Measurements from ENCODE around the gene TRIM42.

Gene TRIM42

DNA sequence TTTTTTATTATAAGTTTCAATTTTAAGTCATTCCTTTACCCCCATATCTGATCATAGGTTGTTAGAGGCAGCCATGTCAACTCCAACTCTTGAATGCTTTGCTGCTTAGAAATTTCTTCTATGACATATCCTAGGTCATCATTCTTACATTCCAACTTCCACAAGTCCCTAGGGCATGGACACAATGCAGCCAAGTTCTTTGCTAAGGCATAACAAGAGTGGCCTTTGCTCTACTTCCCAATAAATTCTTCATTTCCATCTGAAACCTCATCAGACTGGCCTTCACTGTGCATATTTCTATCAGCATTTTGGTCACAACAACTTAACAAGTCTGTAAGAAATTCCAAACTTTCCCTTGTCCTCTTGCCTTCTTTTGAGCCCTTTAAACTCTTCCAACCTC is 28.5 kb downstream of the TRIM42 start:
- TF ChIP-seq SPI1 (IDR thresholded peaks at IDR 0.05; ENCODE audit: low read depth, low read length): no peak
- no peak for TF ChIP-seq POU2F2 (IDR thresholded peaks at IDR 0.05; ENCODE audit: low read depth, low read length)
- FAIRE-seq (no peak), DNase-seq (ENCODE audit: insufficient read length, low spot score) (no peak)

DNA sequence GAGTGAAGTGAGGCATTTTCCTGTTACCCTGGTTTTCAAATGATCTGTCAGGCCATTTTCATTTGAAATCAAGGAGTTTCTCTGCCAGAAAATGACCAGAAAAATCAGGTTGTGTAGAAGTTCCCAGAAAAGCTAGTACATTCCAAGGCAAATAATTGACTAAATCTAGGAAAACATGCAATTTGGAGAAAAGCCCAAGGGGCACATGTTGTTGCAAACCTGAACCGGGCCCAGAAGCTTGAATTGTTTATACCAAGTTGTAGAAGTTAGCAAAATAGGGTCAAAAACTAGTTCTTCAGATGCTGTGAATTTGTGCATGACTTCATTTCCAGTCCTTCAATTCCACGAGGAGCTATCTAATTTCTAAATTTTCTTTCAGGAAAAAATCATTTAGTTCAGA is 31.0 kb downstream of the TRIM42 start:
- FAIRE-seq (no peak), DNase-seq (ENCODE audit: insufficient read length, low spot score) (no peak)
- no peak for TF ChIP-seq POU2F2 (IDR thresholded peaks at IDR 0.05; ENCODE audit: low read depth, low read length)
- TF ChIP-seq POLR2AphosphoS5 (IDR thresholded peaks at IDR 0.05; ENCODE audit: low read depth, low read length): no peak
- no peak for TF ChIP-seq SPI1 (IDR thresholded peaks at IDR 0.05; ENCODE audit: low read depth, low read length)
- TF ChIP-seq POLR2A (IDR thresholded peaks at IDR 0.05; ENCODE audit: low read depth, low read length): no peak
- no peak for TF ChIP-seq TAF1 (IDR thresholded peaks at IDR 0.05; ENCODE audit: low read depth, low read length)
- no peak for TF ChIP-seq PAX5 (IDR thresholded peaks at IDR 0.05; ENCODE audit: insufficient read depth, low read length, severe bottlenecking)

DNA sequence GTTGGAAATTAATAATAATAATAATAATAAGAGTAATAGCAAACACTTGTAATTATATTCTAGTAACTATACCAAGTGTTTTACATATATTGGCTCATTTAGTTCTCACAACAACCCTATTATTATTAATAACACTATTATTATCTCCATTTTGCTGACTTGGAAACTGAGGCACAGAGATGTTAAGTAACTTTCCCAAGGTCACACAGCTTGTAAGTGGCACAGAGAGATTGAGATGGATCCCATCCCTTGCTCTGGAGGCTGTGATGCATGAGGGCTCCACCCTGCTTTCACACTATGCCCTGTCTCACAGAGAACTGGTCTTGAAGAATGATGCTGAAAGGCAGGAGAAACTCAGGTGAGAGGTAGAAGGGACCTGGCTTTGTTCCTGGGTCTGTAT is 31.9 kb downstream of the TRIM42 start:
- DNase-seq (ENCODE audit: insufficient read length, low spot score) (no peak), FAIRE-seq (no peak)
- TF ChIP-seq POLR2AphosphoS5 (IDR thresholded peaks at IDR 0.05; ENCODE audit: low read depth, low read length) (no peak), POU2F2 (IDR thresholded peaks at IDR 0.05; ENCODE audit: low read depth, low read length) (no peak), SPI1 (IDR thresholded peaks at IDR 0.05; ENCODE audit: low read depth, low read length) (no peak), PAX5 (IDR thresholded peaks at IDR 0.05; ENCODE audit: insufficient read depth, low read length, severe bottlenecking) (no peak), TAF1 (IDR thresholded peaks at IDR 0.05; ENCODE audit: low read depth, low read length) (no peak), POLR2A (IDR thresholded peaks at IDR 0.05; ENCODE audit: low read depth, low read length) (no peak)

DNA sequence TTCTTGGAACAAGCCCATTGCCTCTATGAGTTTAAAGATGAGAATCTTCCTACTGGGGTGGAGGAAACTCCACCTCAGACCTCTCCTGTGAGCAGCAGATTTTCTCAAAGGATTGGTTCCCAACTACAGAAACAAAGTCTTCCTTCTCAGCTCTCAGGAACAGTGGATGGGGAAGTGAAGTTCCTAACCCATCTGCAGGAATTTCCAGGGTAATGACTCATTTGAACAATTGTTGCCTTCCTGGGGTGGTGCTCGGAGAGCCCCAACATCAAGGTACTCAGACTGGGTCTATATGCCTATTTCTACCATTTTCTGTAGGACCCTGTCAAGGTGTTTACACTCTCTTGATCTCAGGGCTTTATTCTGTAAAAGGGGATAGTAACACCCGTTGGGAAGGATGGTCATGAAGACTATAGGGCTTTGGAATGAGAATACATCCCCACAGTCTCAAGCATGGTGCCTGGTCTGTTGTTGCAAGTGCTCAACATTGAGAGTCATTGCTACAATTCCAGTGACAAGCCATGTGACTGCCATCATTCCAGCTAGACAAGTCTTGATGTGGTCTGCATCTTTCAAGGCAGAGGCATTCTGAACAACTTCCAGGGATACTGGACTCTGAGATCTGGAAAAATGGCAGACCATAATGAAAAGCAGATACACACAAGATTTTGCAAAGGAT is 33.0 kb downstream of the TRIM42 start:
- FAIRE-seq (no peak), DNase-seq (ENCODE audit: insufficient read length, low spot score) (no peak)
- TF ChIP-seq PAX5 (IDR thresholded peaks at IDR 0.05; ENCODE audit: insufficient read depth, low read length, severe bottlenecking) (no peak), SPI1 (IDR thresholded peaks at IDR 0.05; ENCODE audit: low read depth, low read length) (no peak), TAF1 (IDR thresholded peaks at IDR 0.05; ENCODE audit: low read depth, low read length) (no peak), POU2F2 (IDR thresholded peaks at IDR 0.05; ENCODE audit: low read depth, low read length) (no peak), POLR2AphosphoS5 (IDR thresholded peaks at IDR 0.05; ENCODE audit: low read depth, low read length) (no peak), POLR2A (IDR thresholded peaks at IDR 0.05; ENCODE audit: low read depth, low read length) (no peak)

DNA sequence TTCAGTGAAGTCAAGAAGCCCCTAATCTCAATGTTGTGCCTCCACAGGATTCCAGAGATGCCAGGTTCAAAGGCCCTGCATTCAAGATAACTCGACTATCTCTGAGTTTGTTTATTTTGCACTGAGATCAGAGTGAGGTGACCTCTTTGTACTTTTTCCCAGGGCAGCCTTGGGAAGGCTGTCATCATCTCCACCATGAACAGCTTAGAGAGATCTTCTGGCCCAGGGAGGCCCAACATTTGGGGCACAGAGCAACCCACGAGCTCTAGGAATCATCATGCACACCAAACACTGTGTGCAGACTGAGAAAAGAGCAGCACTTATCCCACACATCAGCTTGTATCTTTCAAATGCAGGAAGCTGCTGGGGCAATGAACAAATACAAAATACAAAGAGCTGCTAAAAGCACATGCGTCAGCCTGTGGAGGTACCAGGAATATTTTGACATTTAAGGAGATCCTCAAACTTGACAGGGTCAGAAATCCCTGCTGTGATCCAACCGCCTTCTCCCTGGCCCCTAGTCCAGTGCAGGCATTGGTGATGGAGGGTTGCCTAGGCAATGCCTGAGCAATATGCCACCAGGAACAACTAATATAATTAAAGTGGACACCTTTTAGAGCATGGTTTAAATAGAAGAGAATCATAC is 33.6 kb downstream of the TRIM42 start:
- TF ChIP-seq POLR2AphosphoS5 (IDR thresholded peaks at IDR 0.05; ENCODE audit: low read depth, low read length) (no peak), TAF1 (IDR thresholded peaks at IDR 0.05; ENCODE audit: low read depth, low read length) (no peak), PAX5 (IDR thresholded peaks at IDR 0.05; ENCODE audit: insufficient read depth, low read length, severe bottlenecking) (no peak), POU2F2 (IDR thresholded peaks at IDR 0.05; ENCODE audit: low read depth, low read length) (no peak), POLR2A (IDR thresholded peaks at IDR 0.05; ENCODE audit: low read depth, low read length) (no peak), SPI1 (IDR thresholded peaks at IDR 0.05; ENCODE audit: low read depth, low read length) (no peak)
- DNase-seq (ENCODE audit: insufficient read length, low spot score) (no peak), FAIRE-seq (no peak)

DNA sequence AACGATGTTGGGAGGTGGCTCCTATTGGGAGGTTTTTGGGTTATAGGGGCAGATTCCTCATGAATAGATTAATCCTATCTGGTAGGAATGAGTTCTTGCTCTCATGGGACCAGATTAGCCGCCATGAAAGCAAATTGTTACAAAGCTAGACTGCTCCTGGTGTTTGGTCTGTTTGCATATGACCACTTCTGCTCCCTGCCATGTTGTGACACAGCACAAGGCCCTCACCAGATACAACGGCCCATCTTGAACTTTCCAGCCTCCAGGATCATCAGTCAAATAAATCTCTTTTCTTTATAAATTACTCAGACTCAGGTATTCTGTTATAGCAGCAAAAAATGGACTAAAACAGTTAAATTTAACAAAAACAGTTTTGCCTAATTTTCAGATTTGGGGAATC is 34.4 kb downstream of the TRIM42 start:
- DNase-seq (ENCODE audit: insufficient read length, low spot score) (no peak), FAIRE-seq (no peak)
- TF ChIP-seq POU2F2 (IDR thresholded peaks at IDR 0.05; ENCODE audit: low read depth, low read length) (no peak), SPI1 (IDR thresholded peaks at IDR 0.05; ENCODE audit: low read depth, low read length) (no peak), POLR2AphosphoS5 (IDR thresholded peaks at IDR 0.05; ENCODE audit: low read depth, low read length) (no peak), TAF1 (IDR thresholded peaks at IDR 0.05; ENCODE audit: low read depth, low read length) (no peak), PAX5 (IDR thresholded peaks at IDR 0.05; ENCODE audit: insufficient read depth, low read length, severe bottlenecking) (no peak), POLR2A (IDR thresholded peaks at IDR 0.05; ENCODE audit: low read depth, low read length) (no peak)

DNA sequence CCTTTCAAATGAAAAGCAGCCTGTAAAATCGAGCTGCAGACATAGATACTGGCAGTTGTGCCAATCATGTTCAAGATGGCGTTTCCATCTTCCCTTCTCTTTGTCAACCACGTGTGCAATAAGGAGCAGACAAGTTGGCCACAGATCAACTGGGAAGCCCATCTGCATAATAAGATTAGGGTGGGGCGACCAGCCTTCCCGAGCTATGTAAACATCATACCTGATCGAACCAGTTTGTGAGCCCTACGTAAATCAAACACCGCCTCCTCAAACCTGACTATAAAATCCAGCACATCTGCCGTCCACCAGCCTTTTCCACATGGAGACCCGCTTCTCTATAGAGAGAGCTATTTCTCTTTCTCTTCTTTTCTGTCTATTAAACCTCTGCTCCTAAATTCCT is 37.2 kb downstream of the TRIM42 start:
- TF ChIP-seq POLR2AphosphoS5 (IDR thresholded peaks at IDR 0.05; ENCODE audit: low read depth, low read length) (no peak), POLR2A (IDR thresholded peaks at IDR 0.05; ENCODE audit: low read depth, low read length) (no peak), PAX5 (IDR thresholded peaks at IDR 0.05; ENCODE audit: insufficient read depth, low read length, severe bottlenecking) (no peak), POU2F2 (IDR thresholded peaks at IDR 0.05; ENCODE audit: low read depth, low read length) (no peak), TAF1 (IDR thresholded peaks at IDR 0.05; ENCODE audit: low read depth, low read length) (no peak), SPI1 (IDR thresholded peaks at IDR 0.05; ENCODE audit: low read depth, low read length) (no peak)
- DNase-seq (ENCODE audit: insufficient read length, low spot score) (no peak), FAIRE-seq (no peak)

DNA sequence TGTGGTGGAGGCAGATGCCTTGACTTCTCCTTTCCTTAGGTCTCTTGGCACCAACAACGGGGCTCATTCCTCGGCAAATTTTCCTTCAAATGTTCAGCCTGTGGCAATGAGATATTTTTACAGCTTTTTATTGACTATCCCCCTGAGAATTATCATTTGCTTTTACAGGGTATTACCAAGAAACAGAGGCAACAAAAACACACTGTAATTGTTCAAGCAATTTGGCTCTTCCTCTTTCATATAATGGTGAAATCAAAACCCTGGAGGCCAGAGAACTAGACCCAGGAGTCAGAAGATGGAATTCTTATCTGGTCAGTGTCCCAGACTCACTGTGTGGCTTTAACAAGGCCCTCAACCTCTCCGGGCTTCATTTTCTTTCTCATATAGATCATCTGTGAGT is 40.1 kb downstream of the TRIM42 start:
- no peak for FAIRE-seq
- TF ChIP-seq POLR2AphosphoS5 (IDR thresholded peaks at IDR 0.05; ENCODE audit: low read depth, low read length): no peak
- no peak for TF ChIP-seq POU2F2 (IDR thresholded peaks at IDR 0.05; ENCODE audit: low read depth, low read length)
- no peak for TF ChIP-seq SPI1 (IDR thresholded peaks at IDR 0.05; ENCODE audit: low read depth, low read length)
- no peak for TF ChIP-seq PAX5 (IDR thresholded peaks at IDR 0.05; ENCODE audit: insufficient read depth, low read length, severe bottlenecking)
- no peak for DNase-seq (ENCODE audit: insufficient read length, low spot score)

DNA sequence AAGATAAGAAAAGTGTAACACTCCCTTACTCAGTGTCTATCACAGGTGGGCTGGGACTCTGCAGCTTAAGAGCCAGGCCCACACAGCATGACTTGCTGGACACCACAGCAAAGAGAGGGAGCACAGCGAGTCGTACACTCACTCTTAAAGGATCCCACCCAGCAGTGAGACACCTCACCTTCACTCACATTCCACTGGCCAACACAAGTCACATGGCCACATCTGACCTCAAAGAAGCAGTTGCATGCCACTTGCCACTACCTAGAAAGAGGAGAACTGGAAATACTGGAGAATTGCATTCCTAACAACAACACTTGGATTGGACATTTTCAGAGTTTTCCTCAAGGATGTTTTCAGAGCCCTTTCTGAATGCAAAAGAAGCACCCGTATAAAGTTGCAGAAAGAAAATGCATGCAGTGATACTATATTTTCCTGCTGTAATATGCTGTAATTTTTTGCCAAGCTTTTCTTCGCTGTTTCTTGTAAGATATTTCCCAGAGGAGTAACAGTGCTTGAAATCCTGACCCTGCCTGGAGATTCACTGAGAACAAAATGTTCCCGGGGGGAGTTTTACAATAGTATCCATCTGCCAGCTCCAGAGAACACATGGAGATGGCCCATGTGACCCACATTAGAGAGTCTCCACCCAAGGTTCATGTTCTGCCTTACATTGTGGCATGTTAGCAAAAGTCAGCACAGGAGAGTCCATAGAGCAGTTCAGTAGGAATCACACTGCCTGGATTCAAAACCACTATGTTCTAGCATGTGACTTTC is 42.2 kb downstream of the TRIM42 start:
- no peak for DNase-seq (ENCODE audit: insufficient read length, low spot score)
- no peak for FAIRE-seq
- no peak for TF ChIP-seq POU2F2 (IDR thresholded peaks at IDR 0.05; ENCODE audit: low read depth, low read length)
- TF ChIP-seq POLR2A (IDR thresholded peaks at IDR 0.05; ENCODE audit: low read depth, low read length): no peak
- no peak for TF ChIP-seq TAF1 (IDR thresholded peaks at IDR 0.05; ENCODE audit: low read depth, low read length)
- no peak for TF ChIP-seq SPI1 (IDR thresholded peaks at IDR 0.05; ENCODE audit: low read depth, low read length)
- TF ChIP-seq POLR2AphosphoS5 (IDR thresholded peaks at IDR 0.05; ENCODE audit: low read depth, low read length): no peak
- TF ChIP-seq PAX5 (IDR thresholded peaks at IDR 0.05; ENCODE audit: insufficient read depth, low read length, severe bottlenecking): no peak
